Peyer's patch (tissue), 4 donors: ENCODE results near the gene PLXNB2.

Experiments used
- CTCF ChIP-seq, 6 experiments: fragments of 450-650 bp in 4 of 6; fragments of 200-600 bp in 2 of 6; sonication (generic) in 1 of 6; IDR thresholded peaks; one replicate each; pipeline ENCODE4 v1.5.1; 2017 to 2019; ENCODE audit warnings: antibody characterized with exemption in 6 of 6, mild to moderate bottlenecking in 3 of 6, moderate library complexity in 1 of 6
- POLR2A ChIP-seq, 2 donors: fragments of 450-650 bp; IDR thresholded peaks; one replicate each; pipeline ENCODE4 v1.5.1; 2017; ENCODE audit warnings: antibody characterized with exemption in 2 of 2, mild to moderate bottlenecking in 2 of 2, moderate library complexity in 2 of 2

- TF ChIP-seq CTCF (IDR thresholded peaks at IDR 0.05) (no peak), POLR2A (IDR thresholded peaks at IDR 0.05) (no peak)
Measured at GRCh38 chr22:50272044-50272802, 35.2 kb downstream of the PLXNB2 start.
